ENCODE results near the gene COL13A1.

Gene COL13A1

GRCh38 chr10:69845574-69846292 is 44.0 kb downstream of the COL13A1 start:
- H3K27ac ChIP-seq (ENCODE audit: low read depth, low read length, poor library complexity, severe bottlenecking), result no peak overlapping the region
- H3K79me2 ChIP-seq (ENCODE audit: insufficient read depth, low read length), result no peaks in the 10 kb centered on the region
- H4K20me1 ChIP-seq (ENCODE audit: insufficient read depth, low read length), result no peaks in the 10 kb centered on the region
- no peaks in the 10 kb centered on the region for H3F3A ChIP-seq (ENCODE audit: insufficient read depth, low read length)
- H3K27me3 ChIP-seq (ENCODE audit: insufficient read depth, low read length), result 0 out of 2 replicates have a peak, but pooled peaks cover 14% of the 10 kb centered on the region
- TF ChIP-seq EZH2 (IDR thresholded peaks at IDR 0.05; ENCODE audit: borderline replicate concordance, low read length), result no peak
- no peak for TF ChIP-seq CTCF (IDR thresholded peaks at IDR 0.05; ENCODE audit: low read length)
- no peaks in the 10 kb centered on the region for H3K9me2 ChIP-seq (ENCODE audit: low read depth, low read length)
- H3K9ac ChIP-seq (ENCODE audit: low read length), result no peak overlapping the region
- peaks cover 7% of the 10 kb centered on the region for H3K4me1 ChIP-seq (ENCODE audit: insufficient read depth, low read length, severe bottlenecking)
- H3K36me3 ChIP-seq (ENCODE audit: insufficient read depth, low read length), result no peaks in the 10 kb centered on the region
- H3K9me3 ChIP-seq (ENCODE audit: low read length), result no peaks in the 10 kb centered on the region
- H3K4me3 ChIP-seq (ENCODE audit: low read depth, low read length, poor library complexity, severe bottlenecking), result no peak overlapping the region
- no peak overlapping the region for H3K4me2 ChIP-seq (ENCODE audit: low read length)
- H2AFZ ChIP-seq (ENCODE audit: low read length), result no peak overlapping the region

- peaks cover 7% of the 10 kb centered on the region for H3K4me1 ChIP-seq (ENCODE audit: insufficient read depth, low read length, severe bottlenecking)
- no peaks in the 10 kb centered on the region for H3K79me2 ChIP-seq (ENCODE audit: insufficient read depth, low read length)
- no peaks in the 10 kb centered on the region for H3K9me3 ChIP-seq (ENCODE audit: low read length)
- no peak for TF ChIP-seq EZH2 (IDR thresholded peaks at IDR 0.05; ENCODE audit: borderline replicate concordance, low read length)
- no peak for TF ChIP-seq CTCF (IDR thresholded peaks at IDR 0.05; ENCODE audit: low read length)
- H3K4me3 ChIP-seq (ENCODE audit: low read depth, low read length, poor library complexity, severe bottlenecking), result no peak overlapping the region
- no peak overlapping the region for H3K27ac ChIP-seq (ENCODE audit: low read depth, low read length, poor library complexity, severe bottlenecking)
- H3K9me2 ChIP-seq (ENCODE audit: low read depth, low read length), result no peaks in the 10 kb centered on the region
- no peak overlapping the region for H2AFZ ChIP-seq (ENCODE audit: low read length)
- H4K20me1 ChIP-seq (ENCODE audit: insufficient read depth, low read length), result no peaks in the 10 kb centered on the region
- H3K9ac ChIP-seq (ENCODE audit: low read length), result no peak overlapping the region
- H3F3A ChIP-seq (ENCODE audit: insufficient read depth, low read length), result no peaks in the 10 kb centered on the region
- H3K27me3 ChIP-seq (ENCODE audit: insufficient read depth, low read length), result 0 out of 2 replicates have a peak, but pooled peaks cover 14% of the 10 kb centered on the region
- H3K36me3 ChIP-seq (ENCODE audit: insufficient read depth, low read length), result no peaks in the 10 kb centered on the region
- H3K4me2 ChIP-seq (ENCODE audit: low read length), result no peak overlapping the region
These were observed 44.7 kb downstream of the COL13A1 start for GRCh38 chr10:69846293-69846921.

GRCh38 chr10:69847458-69847857 is 45.8 kb downstream of the COL13A1 start:
- Histone ChIP-seq H3K4me2 (ENCODE audit: low read length) (no peak overlapping the region), H2AFZ (ENCODE audit: low read length) (no peak overlapping the region), H3K4me3 (ENCODE audit: low read depth, low read length, poor library complexity, severe bottlenecking) (no peak overlapping the region), H3K9me2 (ENCODE audit: low read depth, low read length) (no peaks in the 10 kb centered on the region), H3K9me3 (ENCODE audit: low read length) (no peaks in the 10 kb centered on the region), H3K9ac (ENCODE audit: low read length) (no peak overlapping the region), H3F3A (ENCODE audit: insufficient read depth, low read length) (no peaks in the 10 kb centered on the region), H3K36me3 (ENCODE audit: insufficient read depth, low read length) (no peaks in the 10 kb centered on the region), H3K79me2 (ENCODE audit: insufficient read depth, low read length) (no peaks in the 10 kb centered on the region), H3K27ac (ENCODE audit: low read depth, low read length, poor library complexity, severe bottlenecking) (no peak overlapping the region), H4K20me1 (ENCODE audit: insufficient read depth, low read length) (no peaks in the 10 kb centered on the region), H3K4me1 (ENCODE audit: insufficient read depth, low read length, severe bottlenecking) (peaks cover 7% of the 10 kb centered on the region), H3K27me3 (ENCODE audit: insufficient read depth, low read length) (0 out of 2 replicates have a peak, but pooled peaks cover 14% of the 10 kb centered on the region)
- TF ChIP-seq EZH2 (IDR thresholded peaks at IDR 0.05; ENCODE audit: borderline replicate concordance, low read length) (no peak), CTCF (IDR thresholded peaks at IDR 0.05; ENCODE audit: low read length) (no peak)
